Mucosa of rectum (tissue), 2 donors: ENCODE results near the gene FUCA2.

Experiments used
- H3K27ac ChIP-seq, 2 donors: one replicate each; pipeline ENCODE4 v1.7.0; 2013; ENCODE audit warnings: inconsistent platforms in 2 of 2, low read depth in 2 of 2, low read length in 2 of 2
- H3K27me3 ChIP-seq, 2 donors: one replicate each; pipeline ENCODE4 v1.7.0; 2013; ENCODE audit warnings: low read length in 2 of 2; ENCODE audit not compliant: control insufficient read depth in 2 of 2, insufficient read depth in 2 of 2
- H3K36me3 ChIP-seq, 2 donors: one replicate each; pipeline ENCODE4 v1.7.0; 2013; ENCODE audit warnings: low read length in 2 of 2; ENCODE audit not compliant: control insufficient read depth in 2 of 2, insufficient read depth in 2 of 2
- H3K4me1 ChIP-seq, 2 donors: one replicate each; pipeline ENCODE4 v1.7.0; 2013; ENCODE audit warnings: low read length in 2 of 2, mild to moderate bottlenecking in 1 of 2; ENCODE audit not compliant: control insufficient read depth in 2 of 2, insufficient read depth in 2 of 2
- H3K4me3 ChIP-seq, 2 donors: one replicate each; pipeline ENCODE4 v1.7.0; 2013; ENCODE audit warnings: low read length in 2 of 2
- H3K9ac ChIP-seq, 2 donors: one replicate each; pipeline ENCODE4 v1.7.0; 2013; ENCODE audit warnings: low read length in 2 of 2, low read depth in 1 of 2, mild to moderate bottlenecking in 1 of 2
- H3K9me3 ChIP-seq, 2 donors: one replicate each; pipeline ENCODE4 v1.7.0; 2013; ENCODE audit warnings: low read length in 2 of 2; ENCODE audit not compliant: control insufficient read depth in 2 of 2
- donor health status: healthy.
- donor health status: Normal muscosa, but diverticular disease.

FUCA2 gene

GRCh38 chr6:143505111-143505510, 6.4 kb downstream of the FUCA2 start:
- Histone ChIP-seq H3K9ac (no peak overlapping the region), H3K9me3 (no peaks in the 10 kb centered on the region), H3K36me3 (peaks cover 44 to 45% of the 10 kb centered on the region in 2 donors), H3K27ac (no peak overlapping the region), H3K4me1 (peaks cover 2 to 5% of the 10 kb centered on the region in 2 donors), H3K27me3 (no peaks in the 10 kb centered on the region), H3K4me3 (no peak overlapping the region)

DNA sequence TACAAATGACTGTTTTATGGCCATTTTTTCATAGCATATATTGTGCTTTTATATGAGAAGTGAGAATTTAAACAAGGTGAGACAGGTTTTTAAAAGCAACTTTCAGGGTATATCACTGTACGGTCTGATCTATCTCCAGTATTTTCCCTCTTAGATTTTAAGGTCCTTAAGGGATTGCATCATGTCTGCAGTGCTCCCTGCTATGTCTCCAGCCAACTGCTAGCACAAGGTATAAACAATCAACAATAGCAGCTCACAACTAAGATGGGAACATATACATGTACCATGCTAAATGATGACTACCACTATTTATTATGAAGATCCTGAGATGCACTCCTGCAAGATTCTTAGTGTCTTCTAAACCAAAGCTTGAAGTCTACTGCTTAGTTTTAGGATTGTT, 7.2 kb downstream of the FUCA2 start:
- Histone ChIP-seq H3K27ac (no peak overlapping the region), H3K9me3 (no peaks in the 10 kb centered on the region), H3K4me3 (no peak overlapping the region), H3K4me1 (peaks cover 0 to 2% of the 10 kb centered on the region in 2 donors), H3K27me3 (no peaks in the 10 kb centered on the region), H3K36me3 (peaks cover 48 to 51% of the 10 kb centered on the region in 2 donors), H3K9ac (no peak overlapping the region)

- Histone ChIP-seq H3K9me3 (no peaks in the 10 kb centered on the region), H3K4me3 (no peak overlapping the region), H3K36me3 (peaks cover 60 to 61% of the 10 kb centered on the region in 2 donors), H3K9ac (no peak overlapping the region), H3K27ac (no peak overlapping the region), H3K4me1 (no peaks in the 10 kb centered on the region), H3K27me3 (no peaks in the 10 kb centered on the region)
Measured at GRCh38 chr6:143501851-143502250, 9.7 kb downstream of the FUCA2 start.

- Histone ChIP-seq H3K4me1 (no peaks in the 10 kb centered on the region), H3K27ac (no peak overlapping the region), H3K36me3 (peaks cover 56 to 61% of the 10 kb centered on the region in 2 donors), H3K9me3 (no peaks in the 10 kb centered on the region), H3K4me3 (no peak overlapping the region), H3K27me3 (no peaks in the 10 kb centered on the region), H3K9ac (no peak overlapping the region)
Measured at GRCh38 chr6:143498428-143498827, 13.1 kb downstream of the FUCA2 start.

DNA sequence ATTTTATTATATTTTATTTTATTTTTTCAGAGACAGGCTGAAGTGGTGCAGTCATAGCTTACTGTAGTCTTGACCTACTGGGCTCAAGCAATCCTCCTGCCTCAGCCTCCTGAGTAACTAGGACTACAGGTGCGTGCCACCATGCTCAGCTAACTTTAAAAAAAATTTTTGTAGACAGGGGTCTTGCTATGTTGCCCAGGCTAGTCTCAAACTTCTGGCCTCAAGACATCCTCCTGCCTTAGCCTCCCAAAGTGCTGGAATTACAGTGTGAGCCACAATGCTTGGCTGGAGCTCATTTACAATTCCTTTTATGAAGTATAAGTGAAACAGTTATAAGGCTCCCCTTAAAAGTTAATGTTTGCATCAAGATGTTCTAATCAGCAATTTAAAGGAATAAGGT, 14.5 kb downstream of the FUCA2 start:
- H3K27ac ChIP-seq = no peak overlapping the region
- peaks cover 49 to 50% of the 10 kb centered on the region in 2 donors for H3K36me3 ChIP-seq
- no peaks in the 10 kb centered on the region for H3K4me1 ChIP-seq
- H3K9me3 ChIP-seq = no peaks in the 10 kb centered on the region
- H3K27me3 ChIP-seq = no peaks in the 10 kb centered on the region
- H3K9ac ChIP-seq = no peak overlapping the region
- H3K4me3 ChIP-seq = no peak overlapping the region

DNA sequence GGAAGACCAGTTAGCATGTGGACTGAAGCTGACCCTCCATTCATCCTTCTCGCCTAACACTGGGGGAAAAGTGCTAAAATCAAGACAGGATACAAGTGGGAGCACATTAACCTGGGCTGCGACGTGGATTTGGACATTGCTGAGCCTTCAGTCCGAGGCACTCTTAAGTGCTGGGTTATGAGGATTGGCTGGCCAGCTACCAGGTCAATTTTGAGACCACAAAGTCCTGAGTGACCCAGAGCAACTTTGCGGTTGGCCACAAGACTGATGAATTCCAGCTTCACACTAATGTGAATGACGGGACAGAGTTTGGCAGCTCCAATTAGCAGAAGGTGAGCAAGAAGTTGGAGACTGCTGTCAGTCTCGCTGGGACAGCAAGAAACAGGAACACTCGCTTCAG, 20.7 kb downstream of the FUCA2 start:
- H3K9me3 ChIP-seq = no peaks in the 10 kb centered on the region
- H3K4me1 ChIP-seq = no peaks in the 10 kb centered on the region
- H3K36me3 ChIP-seq = peaks cover 15 to 16% of the 10 kb centered on the region in 2 donors
- no peaks in the 10 kb centered on the region for H3K27me3 ChIP-seq
- no peak overlapping the region for H3K27ac ChIP-seq
- no peak overlapping the region for H3K4me3 ChIP-seq
- H3K9ac ChIP-seq = no peak overlapping the region

DNA sequence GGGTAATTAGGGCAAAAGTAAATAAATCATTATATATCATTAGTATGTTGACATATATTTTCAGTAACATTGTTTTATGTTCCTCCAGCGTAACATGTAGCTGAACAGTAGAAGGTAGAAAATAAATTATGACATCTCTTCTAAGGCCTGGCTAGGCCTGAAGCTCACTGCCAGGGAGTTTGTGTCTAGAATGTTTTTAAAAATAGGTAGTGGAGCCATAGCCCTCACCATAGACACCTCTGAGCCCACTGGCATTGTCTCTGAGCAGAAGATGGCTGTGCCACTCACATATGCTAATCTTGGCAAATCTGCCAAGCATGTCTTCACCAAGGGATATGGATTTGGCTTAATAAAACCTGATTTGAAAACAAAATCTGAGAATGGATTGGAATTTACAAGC, 21.3 kb downstream of the FUCA2 start:
- H3K9ac ChIP-seq = no peak overlapping the region
- no peak overlapping the region for H3K4me3 ChIP-seq
- peaks cover 11 to 12% of the 10 kb centered on the region in 2 donors for H3K36me3 ChIP-seq

GRCh38 chr6:143486752-143487151, 24.8 kb downstream of the FUCA2 start:
- Histone ChIP-seq H3K36me3 (no peaks in the 10 kb centered on the region), H3K27me3 (no peaks in the 10 kb centered on the region), H3K4me3 (no peak overlapping the region)

More for the DNA sequence above, 21.3 kb downstream of the FUCA2 start:
- Histone ChIP-seq H3K4me1 (no peaks in the 10 kb centered on the region), H3K27ac (no peak overlapping the region), H3K27me3 (no peaks in the 10 kb centered on the region), H3K9me3 (no peaks in the 10 kb centered on the region)

GRCh38 chr6:143485967-143486366, 25.6 kb downstream of the FUCA2 start:
- Histone ChIP-seq H3K9me3 (no peaks in the 10 kb centered on the region), H3K9ac (no peak overlapping the region), H3K27ac (no peak overlapping the region), H3K36me3 (no peaks in the 10 kb centered on the region), H3K4me1 (no peaks in the 10 kb centered on the region), H3K27me3 (no peaks in the 10 kb centered on the region), H3K4me3 (no peak overlapping the region)

More at GRCh38 chr6:143486752-143487151, 24.8 kb downstream of the FUCA2 start:
- H3K4me1 ChIP-seq = no peaks in the 10 kb centered on the region
- no peak overlapping the region for H3K9ac ChIP-seq
- no peaks in the 10 kb centered on the region for H3K9me3 ChIP-seq
- H3K27ac ChIP-seq = no peak overlapping the region

- no peaks in the 10 kb centered on the region for H3K9me3 ChIP-seq
- no peaks in the 10 kb centered on the region for H3K36me3 ChIP-seq
- H3K4me1 ChIP-seq = no peaks in the 10 kb centered on the region
- H3K27ac ChIP-seq = no peak overlapping the region
- H3K9ac ChIP-seq = no peak overlapping the region
- H3K4me3 ChIP-seq = no peak overlapping the region
- no peaks in the 10 kb centered on the region for H3K27me3 ChIP-seq
Measured at GRCh38 chr6:143482593-143482992, 28.9 kb downstream of the FUCA2 start.
